ENCODE results near the gene OGDH. TPM values are rescaled to one million over a fixed set of nuclear protein-coding genes. Genes with fewer than 3 reads are reported as not detected.
A peak's percentile ranks its signal among the peaks of the same experiment; 100 is the strongest.

Gene OGDH
- total RNA-seq, 3 donors from 2014 or later: 141 to 186 (median 159) TPM

DNA sequence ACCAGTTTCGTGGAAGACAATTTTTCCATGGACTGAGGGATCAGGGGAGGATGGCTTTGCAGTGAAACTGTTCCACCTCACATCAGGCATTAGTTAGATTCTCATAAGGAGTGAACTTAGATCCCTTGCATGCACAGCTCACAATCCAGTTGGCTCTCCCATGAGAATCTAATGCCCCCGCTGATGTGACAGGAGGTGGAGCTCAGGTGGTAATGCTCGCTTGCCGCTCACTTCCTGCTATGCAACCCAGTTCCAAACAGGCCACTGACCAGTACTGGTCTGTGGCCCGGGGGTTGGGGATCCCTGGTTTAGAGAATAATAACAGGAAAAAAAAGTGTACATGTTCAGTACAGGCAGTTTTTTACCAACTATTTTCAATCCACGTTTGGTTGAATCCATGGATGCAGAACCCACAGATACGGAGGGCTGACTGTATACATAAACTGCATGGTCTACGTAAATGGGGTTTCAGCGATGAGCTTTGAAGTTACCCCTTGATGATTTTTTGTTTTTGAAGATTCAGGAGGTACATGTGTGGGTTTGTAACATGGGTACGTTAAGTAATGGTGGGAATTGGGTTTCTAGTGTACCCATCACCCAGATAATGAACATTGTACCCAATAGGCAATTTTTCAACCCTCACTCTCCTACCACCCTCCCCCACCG, 24.5 kb downstream of the OGDH start:
- no peaks in the 10 kb centered on the region for H3K36me3 ChIP-seq (ENCODE audit: low read depth)
- no peaks in the 10 kb centered on the region for H3K9me3 ChIP-seq
- peaks cover 50% of the 10 kb centered on the region for H3K4me1 ChIP-seq (ENCODE audit: low read depth)
- TF ChIP-seq, protein P1, sequence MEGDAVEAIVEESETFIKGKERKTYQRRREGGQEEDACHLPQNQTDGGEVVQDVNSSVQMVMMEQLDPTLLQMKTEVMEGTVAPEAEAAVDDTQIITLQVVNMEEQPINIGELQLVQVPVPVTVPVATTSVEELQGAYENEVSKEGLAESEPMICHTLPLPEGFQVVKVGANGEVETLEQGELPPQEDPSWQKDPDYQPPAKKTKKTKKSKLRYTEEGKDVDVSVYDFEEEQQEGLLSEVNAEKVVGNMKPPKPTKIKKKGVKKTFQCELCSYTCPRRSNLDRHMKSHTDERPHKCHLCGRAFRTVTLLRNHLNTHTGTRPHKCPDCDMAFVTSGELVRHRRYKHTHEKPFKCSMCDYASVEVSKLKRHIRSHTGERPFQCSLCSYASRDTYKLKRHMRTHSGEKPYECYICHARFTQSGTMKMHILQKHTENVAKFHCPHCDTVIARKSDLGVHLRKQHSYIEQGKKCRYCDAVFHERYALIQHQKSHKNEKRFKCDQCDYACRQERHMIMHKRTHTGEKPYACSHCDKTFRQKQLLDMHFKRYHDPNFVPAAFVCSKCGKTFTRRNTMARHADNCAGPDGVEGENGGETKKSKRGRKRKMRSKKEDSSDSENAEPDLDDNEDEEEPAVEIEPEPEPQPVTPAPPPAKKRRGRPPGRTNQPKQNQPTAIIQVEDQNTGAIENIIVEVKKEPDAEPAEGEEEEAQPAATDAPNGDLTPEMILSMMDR (IDR thresholded peaks at IDR 0.05): no peak
- no peak for ATAC-seq
- intact Hi-C loops (cut with DNase I, micrococcal nuclease): no loop called here
- no peak overlapping the region for H3K4me3 ChIP-seq
- DNase-seq: no peak

DNA sequence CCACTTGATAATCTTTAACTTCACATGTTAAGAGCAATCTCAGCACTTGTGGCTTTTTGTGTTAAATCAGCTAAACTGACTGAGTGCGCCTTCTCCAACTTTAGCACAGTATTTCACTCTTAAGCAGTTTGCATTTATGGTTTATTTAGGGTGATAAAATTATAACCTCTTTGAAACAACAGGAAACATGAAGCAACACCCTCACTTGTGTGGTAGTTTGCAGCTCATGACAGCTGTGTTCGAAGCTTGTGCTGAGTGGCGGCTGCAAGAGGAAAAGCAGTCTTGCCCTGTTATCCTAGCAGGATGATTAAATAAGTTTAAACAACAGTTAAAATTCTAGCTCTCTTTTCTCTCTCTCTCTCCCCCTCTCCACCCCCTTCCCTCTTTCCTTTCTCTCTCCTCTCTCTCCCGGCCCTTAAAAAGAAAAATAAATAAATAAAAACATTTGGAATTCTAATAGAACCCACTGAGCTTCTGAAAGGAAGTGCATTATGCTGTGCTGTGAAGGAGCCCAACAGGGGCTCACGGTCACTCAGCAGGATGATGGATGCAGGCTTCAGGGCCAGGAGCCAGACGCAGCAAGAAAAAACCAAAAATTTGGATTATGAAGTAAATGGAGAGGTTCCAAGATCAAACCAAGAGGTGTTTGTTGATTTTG, 25.2 kb downstream of the OGDH start:
- H3K4me1 ChIP-seq (ENCODE audit: low read depth): peaks cover 56% of the 10 kb centered on the region
- TF ChIP-seq, protein P1 (IDR thresholded peaks at IDR 0.05): no peak
- peak; percentile 4 for ATAC-seq
- no peak overlapping the region for H3K4me3 ChIP-seq
- no peaks in the 10 kb centered on the region for H3K36me3 ChIP-seq (ENCODE audit: low read depth)
- intact Hi-C loops (cut with DNase I, micrococcal nuclease): no loop called here
- no peaks in the 10 kb centered on the region for H3K9me3 ChIP-seq
- DNase-seq: no peak

DNA sequence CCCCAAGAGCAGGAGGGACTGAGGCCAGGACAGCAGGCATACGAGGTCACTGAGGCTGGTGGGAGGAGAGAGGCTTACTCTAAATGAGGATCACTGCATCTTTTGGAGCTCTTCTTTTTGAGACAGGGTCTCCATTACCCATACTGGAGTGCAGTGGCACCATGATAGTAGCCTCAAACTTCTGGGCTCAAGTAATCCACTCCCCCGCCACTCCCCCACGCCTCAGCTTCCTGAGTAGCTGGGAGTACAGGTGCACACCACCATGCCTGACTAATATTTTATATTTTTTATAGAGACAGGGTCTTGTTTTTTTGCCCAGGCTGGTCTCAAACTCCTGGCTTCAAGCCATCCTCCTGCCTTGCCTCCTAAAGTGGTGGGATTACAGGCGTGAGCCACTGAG, 25.8 kb downstream of the OGDH start:
- H3K9me3 ChIP-seq: no peaks in the 10 kb centered on the region
- H3K36me3 ChIP-seq (ENCODE audit: low read depth): no peaks in the 10 kb centered on the region
- no peak overlapping the region for H3K4me3 ChIP-seq
- ATAC-seq (no peak), DNase-seq (no peak)
- TF ChIP-seq, protein P1 (IDR thresholded peaks at IDR 0.05): no peak
- peaks cover 59% of the 10 kb centered on the region for H3K4me1 ChIP-seq (ENCODE audit: low read depth)
- intact Hi-C loops (cut with DNase I, micrococcal nuclease): no loop called here

DNA sequence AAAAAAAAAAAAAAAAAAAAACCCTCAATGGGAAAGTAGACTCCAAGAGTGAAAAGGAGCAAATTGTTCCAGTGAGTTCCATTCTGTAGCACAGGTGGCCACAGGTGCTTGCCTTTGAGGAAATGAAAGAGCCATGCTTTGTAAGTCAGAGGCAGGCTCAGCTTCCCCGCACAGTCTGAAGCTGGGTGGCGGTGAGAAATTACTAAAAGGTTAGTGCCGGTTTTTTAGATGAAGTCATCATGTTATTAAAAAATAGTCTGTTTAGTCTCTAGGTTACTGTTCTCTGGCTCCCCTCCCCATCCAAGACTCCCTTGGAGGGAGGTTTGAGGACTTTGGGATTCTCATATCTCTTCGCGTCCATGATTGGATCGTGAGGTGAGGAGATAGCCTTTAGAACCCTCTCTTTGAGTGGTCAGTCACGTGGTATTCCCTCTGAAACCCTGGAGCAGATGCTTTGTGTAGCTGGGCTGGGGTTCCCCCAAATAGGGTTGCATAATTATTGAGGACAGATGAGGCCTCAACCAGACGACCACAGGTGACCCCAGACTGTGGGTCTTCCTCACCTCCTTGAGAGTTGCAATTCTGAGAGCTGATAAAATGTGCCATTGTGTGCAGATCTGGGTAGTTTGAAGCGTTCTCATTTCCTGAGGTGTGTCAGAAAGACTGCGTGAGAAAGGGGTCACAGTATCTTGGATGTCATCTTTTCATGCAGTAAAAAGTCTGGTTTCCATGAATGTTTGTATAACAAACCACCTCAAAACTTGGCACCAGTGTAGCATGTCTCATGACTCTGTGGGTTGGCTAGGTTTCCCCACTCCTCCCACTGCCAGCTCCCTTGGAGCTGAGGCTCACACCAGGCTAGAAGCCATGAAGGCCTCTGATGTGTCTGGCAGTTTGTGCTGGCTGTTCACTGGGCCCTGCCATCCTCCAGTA, 27.1 kb downstream of the OGDH start:
- Histone ChIP-seq H3K4me3 (no peak overlapping the region), H3K36me3 (ENCODE audit: low read depth) (no peaks in the 10 kb centered on the region), H3K4me1 (ENCODE audit: low read depth) (peaks cover 68% of the 10 kb centered on the region), H3K9me3 (no peaks in the 10 kb centered on the region)
- intact Hi-C loops (cut with DNase I, micrococcal nuclease): no loop called here
- ATAC-seq: peak; percentile 23
- DNase-seq: peak in 2 of 3 donors; percentile 52 to 54
- TF ChIP-seq, protein P1 (IDR thresholded peaks at IDR 0.05): no peak

DNA sequence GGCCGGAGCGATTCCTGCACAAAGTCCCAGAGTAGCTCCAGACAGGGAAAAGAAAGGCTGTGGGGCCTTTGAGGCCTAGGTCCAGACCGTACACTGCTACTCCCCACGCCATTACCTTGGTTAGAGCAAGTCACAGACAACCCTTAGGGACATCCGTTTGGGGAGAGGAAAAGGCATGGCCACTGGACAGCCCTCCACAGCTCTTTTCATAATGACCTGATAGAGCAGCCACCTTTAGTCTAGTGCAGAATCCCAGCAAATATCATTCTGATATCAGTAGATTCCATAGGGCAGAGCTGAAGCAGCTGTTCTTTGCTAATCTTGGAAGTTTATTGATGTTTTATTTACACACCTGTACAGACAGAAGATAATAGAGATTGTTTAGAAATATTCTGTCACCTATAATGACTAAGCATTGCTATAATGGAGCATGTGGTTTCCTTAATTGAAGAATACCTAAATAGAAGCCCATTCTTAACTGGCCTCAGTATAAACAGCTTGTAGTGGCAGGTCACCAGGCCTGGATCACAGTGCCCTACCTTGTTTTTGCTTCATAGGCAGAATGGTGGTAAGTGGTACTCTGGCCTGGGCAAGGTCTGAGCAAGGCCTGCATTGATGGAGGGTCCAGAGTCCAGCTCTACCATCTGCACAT, 27.9 kb downstream of the OGDH start:
- H3K9me3 ChIP-seq: no peaks in the 10 kb centered on the region
- peak; percentile 47 for ATAC-seq
- peak in 2 of 3 donors; percentile 50 to 53 for DNase-seq
- H3K4me3 ChIP-seq: no peak overlapping the region
- H3K36me3 ChIP-seq (ENCODE audit: low read depth): no peaks in the 10 kb centered on the region
- TF ChIP-seq, protein P1 (IDR thresholded peaks at IDR 0.05): no peak
- H3K4me1 ChIP-seq (ENCODE audit: low read depth): peaks cover 76% of the 10 kb centered on the region
- intact Hi-C loops (cut with DNase I, micrococcal nuclease): no loop called here
